ENCODE measurements around the gene MRPL30.
"Not testable (repeated sequence)": the region's sequence is repeated elsewhere in the genome, so short reads cannot be mapped to it uniquely, and the experiment has no call there.

MRPL30 gene
- 12.8 to 22.3 reads per million in 2 donors for total RNA-seq

- peak; percentile 74 to 95 (median 85) for DNase-seq
Measured at GRCh38 chr2:99180755-99181623, at the start of gene MRPL30, which contains the start of gene MITD1. Gene MRPL30, plus strand, starts transcription at chr2:99181184. Its CDS starts 5,020 bp downstream, at chr2:99186204. Gene MITD1, minus strand, starts transcription at chr2:99181058. Its CDS starts 77 bp downstream, at chr2:99180981.

- not testable (repeated sequence) for DNase-seq
Measured at GRCh38 chr2:99135044-99135556, 45.9 kb upstream of the MRPL30 start.

GRCh38 chr2:99139003-99139402 is 42.0 kb upstream of the MRPL30 start:
- no peak for DNase-seq

GRCh38 chr2:99140056-99140859 is 40.7 kb upstream of the MRPL30 start:
- DNase-seq = no peak

GRCh38 chr2:99140860-99141109 is 40.2 kb upstream of the MRPL30 start:
- DNase-seq = no peak

- DNase-seq = peak; percentile 95 to 99 (median 96)
Measured at GRCh38 chr2:99141110-99142108, 39.6 kb upstream of the MRPL30 start, which contains the start of gene C2orf15. Gene C2orf15, plus strand, starts transcription at chr2:99141707. Its CDS starts 8,852 bp downstream, at chr2:99150559.

- no peak for DNase-seq
Measured at GRCh38 chr2:99150706-99151105, 30.3 kb upstream of the MRPL30 start.

- DNase-seq = no peak
Measured at GRCh38 chr2:99152199-99152895, 28.6 kb upstream of the MRPL30 start.

GRCh38 chr2:99153921-99154604 is 26.9 kb upstream of the MRPL30 start:
- DNase-seq = no peak

- DNase-seq = peak; percentile 80 to 97 (median 90)
Measured at GRCh38 chr2:99154643-99155536, 26.1 kb upstream of the MRPL30 start, which contains the start of the genes LIPT1 and TSGA10. Gene LIPT1, plus strand, starts transcription at chr2:99154967. Its CDS starts 6,991 bp downstream, at chr2:99161958. Gene TSGA10, minus strand, starts transcription at chr2:99154942. Its CDS starts 45,503 bp downstream, at chr2:99109439.

GRCh38 chr2:99156891-99157290 is 24.1 kb upstream of the MRPL30 start:
- DNase-seq = no peak

GRCh38 chr2:99158599-99158998 is 22.4 kb upstream of the MRPL30 start:
- DNase-seq = peak in 1 of 5 experiments; percentile 21

- DNase-seq = no peak
Measured at GRCh38 chr2:99159594-99159993, 21.4 kb upstream of the MRPL30 start.

- no peak for DNase-seq
Measured at GRCh38 chr2:99166218-99166617, 14.8 kb upstream of the MRPL30 start.

GRCh38 chr2:99169534-99169933 is 11.4 kb upstream of the MRPL30 start:
- DNase-seq = peak in 1 of 5 experiments; percentile 75

- DNase-seq = no peak
Measured at GRCh38 chr2:99171377-99172140, 9.4 kb upstream of the MRPL30 start.

GRCh38 chr2:99181624-99182000 is 628 bp downstream of the MRPL30 start:
- peak in 1 of 5 experiments; percentile 38 for DNase-seq

- no peak for DNase-seq
Measured at GRCh38 chr2:99183025-99183424, 2.0 kb downstream of the MRPL30 start.

- no peak for DNase-seq
Measured at GRCh38 chr2:99184811-99185210, 3.8 kb downstream of the MRPL30 start.
